Body of pancreas (tissue), 4 donors: ENCODE results near the gene ADAM17.

Experiments used
- CTCF ChIP-seq, 7 experiments: fragments of 450-650 bp in 4 of 7; fragments of 200-600 bp in 3 of 7; sonication (generic) in 3 of 7; IDR thresholded peaks; one replicate each; pipeline ENCODE4 v1.5.1; 2016 to 2019; ENCODE audit warnings: antibody characterized with exemption in 7 of 7
- POLR2A ChIP-seq, 3 donors: fragments of 450-650 bp; IDR thresholded peaks; one replicate each; pipeline ENCODE4 v1.6.1; 2016; ENCODE audit warnings: antibody characterized with exemption in 3 of 3, mild to moderate bottlenecking in 2 of 3

GRCh38 chr2:9445089-9445488, 110.5 kb downstream of the ADAM17 start:
- no peak for TF ChIP-seq POLR2A (IDR thresholded peaks at IDR 0.05)
- TF ChIP-seq CTCF (IDR thresholded peaks at IDR 0.05): no peak
